Skeletal muscle satellite cell (primary cell): ENCODE data around the gene PDHB. TPM values are rescaled to one million over a fixed set of nuclear protein-coding genes. Genes with fewer than 3 reads are reported as not detected.

Experiments
- H3K27me3 ChIP-seq: 2 replicates; pipeline ENCODE4 v1.7.0; 2013; ENCODE audit warnings: low read length; ENCODE audit not compliant: control insufficient read depth, insufficient read depth
- H3K36me3 ChIP-seq: 2 replicates; pipeline ENCODE4 v1.7.0; 2013; ENCODE audit warnings: mild to moderate bottlenecking, control low read depth, low read length; ENCODE audit not compliant: insufficient read depth
- H3K4me1 ChIP-seq: 2 replicates; pipeline ENCODE4 v1.7.0; 2013; ENCODE audit warnings: low read length; ENCODE audit not compliant: control insufficient read depth, insufficient read depth
- H3K4me2 ChIP-seq: 2 replicates; pipeline ENCODE4 v1.7.0; 2013; ENCODE audit warnings: mild to moderate bottlenecking, low read length
- H3K4me3 ChIP-seq: 2 replicates; pipeline ENCODE4 v1.7.0; 2013; ENCODE audit warnings: low read length
- H3K9ac ChIP-seq: 2 replicates; pipeline ENCODE4 v1.7.0; 2013; ENCODE audit warnings: mild to moderate bottlenecking, low read depth, low read length, moderate library complexity
- H3K9me3 ChIP-seq: replicated peaks from 2 replicates; pipeline ENCODE4 v1.7.0; 2013; ENCODE audit warnings: mild to moderate bottlenecking, control low read depth, low read length
- total RNA-seq: library from RNA; depleted of rRNA; stranded (reverse); fragments of >200 nt; gene quantifications from 2 replicates; pipeline ENCODE4 v1.2.3, GENCODE V29; 2012; rRNA removed

PDHB gene
- 48.9 and 62.9 TPM in 2 replicates for total RNA-seq

- Histone ChIP-seq H3K9ac (peak within 1 kb of the TSS; percentile 93), H3K4me1 (peaks cover 16% of the 10 kb centered on the region), H3K27me3 (no peaks in the 10 kb centered on the region), H3K4me2 (peak within 1 kb of the TSS; percentile 86), H3K9me3 (no peaks in the 10 kb centered on the region), H3K4me3 (peak within 1 kb of the TSS; percentile 100), H3K36me3 (peaks cover 33% of the 10 kb centered on the region)
These were observed at the start of gene PDHB for GRCh38 chr3:58433400-58434167. Gene PDHB (minus strand): TSS chr3:58433832. CDS start chr3:58433809, 23 bp downstream.

- Histone ChIP-seq H3K4me3 (no peak overlapping the region), H3K36me3 (no peaks in the 10 kb centered on the region), H3K27me3 (no peaks in the 10 kb centered on the region), H3K4me1 (peaks cover 13% of the 10 kb centered on the region), H3K4me2 (no peak overlapping the region), H3K9ac (no peak overlapping the region), H3K9me3 (no peaks in the 10 kb centered on the region)
These were observed 49.4 kb upstream of the PDHB start for GRCh38 chr3:58482917-58483636.

GRCh38 chr3:58480309-58480708, 46.7 kb upstream of the PDHB start:
- no peak overlapping the region for H3K9ac ChIP-seq
- no peak overlapping the region for H3K4me2 ChIP-seq
- H3K4me1 ChIP-seq, result peaks cover 1% of the 10 kb centered on the region
- H3K36me3 ChIP-seq, result no peaks in the 10 kb centered on the region
- no peak overlapping the region for H3K4me3 ChIP-seq
- H3K27me3 ChIP-seq, result no peaks in the 10 kb centered on the region
- no peaks in the 10 kb centered on the region for H3K9me3 ChIP-seq

GRCh38 chr3:58478781-58479180, 45.1 kb upstream of the PDHB start:
- Histone ChIP-seq H3K4me3 (no peak overlapping the region), H3K36me3 (no peaks in the 10 kb centered on the region), H3K4me1 (peaks cover 10% of the 10 kb centered on the region)

GRCh38 chr3:58474967-58475578, 41.4 kb upstream of the PDHB start:
- H3K9me3 ChIP-seq, result no peaks in the 10 kb centered on the region
- H3K36me3 ChIP-seq, result no peaks in the 10 kb centered on the region
- H3K4me2 ChIP-seq, result no peak overlapping the region
- peaks cover 27% of the 10 kb centered on the region for H3K4me1 ChIP-seq
- no peak overlapping the region for H3K9ac ChIP-seq
- H3K4me3 ChIP-seq, result no peak overlapping the region
- H3K27me3 ChIP-seq, result no peaks in the 10 kb centered on the region

More at GRCh38 chr3:58478781-58479180, 45.1 kb upstream of the PDHB start:
- no peaks in the 10 kb centered on the region for H3K9me3 ChIP-seq
- no peaks in the 10 kb centered on the region for H3K27me3 ChIP-seq
- H3K4me2 ChIP-seq, result no peak overlapping the region
- no peak overlapping the region for H3K9ac ChIP-seq

GRCh38 chr3:58474348-58474911, 40.8 kb upstream of the PDHB start:
- peaks cover 27% of the 10 kb centered on the region for H3K4me1 ChIP-seq
- H3K9me3 ChIP-seq, result no peaks in the 10 kb centered on the region
- no peak overlapping the region for H3K4me3 ChIP-seq
- no peak overlapping the region for H3K9ac ChIP-seq
- H3K27me3 ChIP-seq, result no peaks in the 10 kb centered on the region
- H3K36me3 ChIP-seq, result no peaks in the 10 kb centered on the region
- no peak overlapping the region for H3K4me2 ChIP-seq

- H3K36me3 ChIP-seq, result no peaks in the 10 kb centered on the region
- H3K9ac ChIP-seq, result no peak overlapping the region
- no peak overlapping the region for H3K4me2 ChIP-seq
- H3K9me3 ChIP-seq, result no peaks in the 10 kb centered on the region
- H3K4me3 ChIP-seq, result no peak overlapping the region
- H3K27me3 ChIP-seq, result no peaks in the 10 kb centered on the region
- peaks cover 27% of the 10 kb centered on the region for H3K4me1 ChIP-seq
These were observed 39.6 kb upstream of the PDHB start for GRCh38 chr3:58473275-58473674.

- Histone ChIP-seq H3K4me2 (peak overlapping the region; percentile 43), H3K4me3 (peak overlapping the region; percentile 12), H3K27me3 (no peaks in the 10 kb centered on the region), H3K36me3 (no peaks in the 10 kb centered on the region), H3K9me3 (no peaks in the 10 kb centered on the region), H3K9ac (peak overlapping the region; percentile 13), H3K4me1 (peaks cover 27% of the 10 kb centered on the region)
These were observed 37.6 kb upstream of the PDHB start for GRCh38 chr3:58471025-58471887.

GRCh38 chr3:58470363-58471024, 36.9 kb upstream of the PDHB start:
- H3K4me1 ChIP-seq, result peaks cover 27% of the 10 kb centered on the region
- H3K4me3 ChIP-seq, result no peak overlapping the region
- H3K9ac ChIP-seq, result no peak overlapping the region
- H3K36me3 ChIP-seq, result no peaks in the 10 kb centered on the region
- H3K9me3 ChIP-seq, result no peaks in the 10 kb centered on the region
- H3K27me3 ChIP-seq, result no peaks in the 10 kb centered on the region
- H3K4me2 ChIP-seq, result peak overlapping the region; percentile 43

- Histone ChIP-seq H3K4me1 (peaks cover 18% of the 10 kb centered on the region), H3K4me2 (no peak overlapping the region), H3K27me3 (no peaks in the 10 kb centered on the region), H3K36me3 (no peaks in the 10 kb centered on the region), H3K9me3 (no peaks in the 10 kb centered on the region), H3K9ac (no peak overlapping the region), H3K4me3 (no peak overlapping the region)
These were observed 35.5 kb upstream of the PDHB start for GRCh38 chr3:58469096-58469495.
